Measurements from ENCODE around the gene DOHH.
"Not testable (repeated sequence)": the region's sequence is repeated elsewhere in the genome, so short reads cannot be mapped to it uniquely, and the experiment has no call there.

Gene DOHH

GRCh38 chr19:3462991-3463713 lies 37.3 kb downstream of the DOHH start:
- no peak for DNase-seq (ENCODE audit: low read depth in 2 of 2, low spot score in 1 of 2)

DNA sequence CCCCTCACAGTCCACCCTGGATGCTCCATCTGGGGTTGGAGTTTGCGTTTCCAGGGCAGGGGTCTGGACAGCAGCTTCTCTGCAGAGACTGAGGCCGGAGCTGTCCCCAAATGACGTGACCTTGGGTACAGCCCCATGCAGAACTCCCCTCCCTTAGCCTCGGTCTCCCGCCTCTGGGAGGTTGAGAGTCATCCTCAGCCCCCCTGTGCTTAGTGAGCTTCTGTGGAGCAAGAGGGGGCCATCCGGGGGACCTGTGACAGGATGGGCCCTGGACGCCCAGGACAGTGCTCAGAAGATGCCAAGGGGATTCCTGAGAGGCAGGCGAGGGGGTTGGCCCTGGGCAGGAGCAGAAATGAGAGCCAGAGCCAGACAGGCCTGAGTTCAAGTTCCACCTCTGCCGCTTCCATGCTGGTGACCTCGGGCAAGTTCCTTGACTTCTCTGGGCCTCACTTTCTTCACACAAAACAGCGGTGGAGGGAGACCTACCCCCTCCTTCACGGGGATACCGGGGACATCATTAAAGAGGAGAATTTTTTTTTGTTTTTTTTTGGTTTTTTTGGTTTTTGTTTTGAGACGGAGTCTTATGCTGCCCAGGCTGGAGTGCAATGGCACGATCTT lies 40.4 kb downstream of the DOHH start:
- DNase-seq (ENCODE audit: low read depth in 2 of 2, low spot score in 1 of 2) = no peak

- DNase-seq (ENCODE audit: low read depth in 2 of 2, low spot score in 1 of 2) = no peak
Observed at GRCh38 chr19:3459089-3459881, 41.2 kb downstream of the DOHH start.

- DNase-seq (ENCODE audit: low read depth in 2 of 2, low spot score in 1 of 2) = no peak
Observed at GRCh38 chr19:3458229-3459088, 42.0 kb downstream of the DOHH start.

GRCh38 chr19:3457528-3458228 lies 42.8 kb downstream of the DOHH start:
- DNase-seq (ENCODE audit: low read depth in 2 of 2, low spot score in 1 of 2) = no peak

GRCh38 chr19:3456925-3457527 lies 43.4 kb downstream of the DOHH start:
- DNase-seq (ENCODE audit: low read depth in 2 of 2, low spot score in 1 of 2) = no peak

- DNase-seq (ENCODE audit: low read depth in 2 of 2, low spot score in 1 of 2) = no peak
Observed at GRCh38 chr19:3455960-3456601, 44.4 kb downstream of the DOHH start.

GRCh38 chr19:3455393-3455955 lies 45.0 kb downstream of the DOHH start:
- DNase-seq (ENCODE audit: low read depth in 2 of 2, low spot score in 1 of 2) = no peak

GRCh38 chr19:3454656-3455392 lies 45.6 kb downstream of the DOHH start:
- no peak for DNase-seq (ENCODE audit: low read depth in 2 of 2, low spot score in 1 of 2)

DNA sequence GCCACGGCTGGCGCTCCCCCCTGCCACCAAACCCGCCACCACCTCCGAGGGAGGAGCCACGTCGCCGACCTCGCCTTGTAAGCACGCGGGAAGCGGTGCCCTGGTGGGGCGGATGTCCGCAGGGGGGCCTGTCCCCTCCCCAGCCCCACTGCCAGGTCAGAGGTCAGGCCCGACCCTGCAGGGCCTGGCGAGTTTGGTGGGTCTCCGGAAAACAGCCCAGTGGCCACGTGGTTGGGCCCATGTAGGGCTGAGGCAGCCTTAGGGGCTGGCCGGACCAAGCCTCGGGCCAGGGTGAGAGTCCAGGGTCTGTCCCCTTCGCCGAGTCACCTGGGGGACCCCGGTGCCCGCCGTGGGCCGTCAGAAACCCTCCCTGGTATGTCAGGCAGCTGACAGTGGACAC lies 46.6 kb downstream of the DOHH start:
- no peak for DNase-seq (ENCODE audit: low read depth in 2 of 2, low spot score in 1 of 2)

DNA sequence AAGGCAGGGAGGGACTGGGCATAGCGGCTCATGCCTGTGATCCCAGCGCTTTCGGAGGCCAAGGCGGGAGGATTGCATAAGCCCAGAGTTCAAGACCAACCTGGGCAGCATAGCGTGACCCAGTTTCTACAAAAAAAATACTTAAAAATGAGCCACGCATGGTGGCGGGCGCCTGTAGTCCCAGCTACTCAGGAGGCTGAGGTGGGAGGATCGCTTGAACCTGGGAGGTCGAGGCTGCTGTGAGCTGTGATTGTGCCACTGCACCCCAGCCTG lies 47.6 kb downstream of the DOHH start:
- DNase-seq (ENCODE audit: low read depth in 2 of 2, low spot score in 1 of 2) = not testable (repeated sequence)

GRCh38 chr19:3452171-3452941 lies 48.1 kb downstream of the DOHH start:
- no peak for DNase-seq (ENCODE audit: low read depth in 2 of 2, low spot score in 1 of 2)

- DNase-seq (ENCODE audit: low read depth in 2 of 2, low spot score in 1 of 2) = no peak
Observed at GRCh38 chr19:3451451-3451866, 49.0 kb downstream of the DOHH start.

DNA sequence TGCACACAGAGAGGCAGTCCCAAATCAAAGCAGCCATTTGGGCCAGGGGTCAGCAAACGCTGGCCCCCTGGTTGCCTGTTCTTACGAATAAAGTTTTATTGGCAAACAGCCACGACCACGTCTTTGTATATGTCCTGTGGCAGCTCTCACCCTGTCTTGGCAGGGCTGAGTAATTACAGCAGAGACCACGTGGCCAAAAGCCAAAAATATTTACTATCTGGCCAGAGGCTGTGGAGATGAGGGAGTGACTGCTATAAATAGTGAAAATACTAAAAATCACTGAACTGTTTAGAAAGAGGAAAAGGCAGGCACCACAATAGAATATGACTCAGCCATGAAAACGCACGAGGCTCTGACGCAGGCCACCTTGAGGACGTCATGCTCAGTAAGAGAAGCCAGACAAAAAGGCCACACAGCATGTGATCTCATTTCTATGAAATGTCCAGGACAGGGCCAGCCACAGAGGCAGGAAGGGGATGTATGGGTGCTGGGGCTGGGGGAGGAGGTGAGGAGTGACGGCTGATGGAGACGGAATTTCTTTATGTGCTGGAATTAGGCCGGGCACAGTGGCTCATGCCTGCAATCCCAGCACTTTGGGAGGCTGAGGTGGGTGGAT lies 49.6 kb downstream of the DOHH start:
- no peak for DNase-seq (ENCODE audit: low read depth in 2 of 2, low spot score in 1 of 2)

DNA sequence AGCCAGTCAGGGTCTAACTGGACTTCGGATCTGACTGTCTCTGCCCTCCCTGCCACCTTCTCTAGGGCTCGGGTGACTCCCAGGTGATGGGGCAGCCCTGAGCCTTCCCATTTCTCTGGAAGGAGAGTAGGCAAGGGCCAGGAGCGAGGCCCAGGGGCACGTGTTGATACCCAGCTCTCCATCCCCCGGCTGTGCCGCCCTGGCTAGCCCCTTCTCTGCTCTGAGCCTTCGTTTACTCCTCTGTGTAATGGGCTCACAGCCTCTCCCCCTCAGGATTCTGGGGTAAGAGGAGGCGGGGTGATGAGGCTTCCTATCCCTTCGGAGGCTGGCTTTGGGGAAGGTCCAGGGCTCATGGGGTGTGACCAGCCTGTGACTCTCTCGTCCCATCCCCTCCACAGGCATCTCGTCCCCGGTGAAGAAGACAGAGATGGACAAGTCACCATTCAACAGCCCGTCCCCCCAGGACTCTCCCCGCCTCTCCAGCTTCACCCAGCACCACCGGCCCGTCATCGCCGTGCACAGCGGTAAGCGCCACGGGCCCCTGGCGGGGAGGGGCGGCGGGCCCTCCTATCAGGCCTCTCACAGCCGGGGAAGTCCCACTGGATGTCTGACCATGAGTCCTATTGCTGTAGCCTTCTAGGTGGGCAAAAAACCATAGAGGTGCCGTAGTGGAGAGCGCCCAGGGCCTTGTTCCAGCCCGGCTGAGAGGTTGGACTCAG lies 51.7 kb downstream of the DOHH start:
- no peak for DNase-seq (ENCODE audit: low read depth in 2 of 2, low spot score in 1 of 2)

DNA sequence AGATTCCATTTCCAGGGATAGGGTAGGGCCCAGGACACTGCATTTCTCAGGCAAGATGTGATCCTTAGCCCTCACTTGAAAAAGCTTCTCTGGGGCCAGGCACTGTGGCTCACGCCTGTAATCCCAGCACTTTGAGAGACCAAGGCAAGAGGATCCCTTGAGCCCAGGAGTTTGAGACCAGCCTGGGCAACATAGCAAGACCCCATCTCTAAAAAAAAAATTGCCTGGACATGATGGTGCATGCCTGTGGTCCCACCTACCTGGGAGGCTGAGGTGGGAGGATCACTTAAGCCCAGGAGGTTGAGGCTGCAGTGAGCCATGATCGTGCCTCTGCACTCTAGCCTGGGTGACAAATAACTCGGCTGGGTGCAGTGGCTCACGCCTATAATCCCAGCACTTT lies 53.8 kb downstream of the DOHH start:
- DNase-seq (ENCODE audit: low read depth in 2 of 2, low spot score in 1 of 2) = not testable (repeated sequence)

DNA sequence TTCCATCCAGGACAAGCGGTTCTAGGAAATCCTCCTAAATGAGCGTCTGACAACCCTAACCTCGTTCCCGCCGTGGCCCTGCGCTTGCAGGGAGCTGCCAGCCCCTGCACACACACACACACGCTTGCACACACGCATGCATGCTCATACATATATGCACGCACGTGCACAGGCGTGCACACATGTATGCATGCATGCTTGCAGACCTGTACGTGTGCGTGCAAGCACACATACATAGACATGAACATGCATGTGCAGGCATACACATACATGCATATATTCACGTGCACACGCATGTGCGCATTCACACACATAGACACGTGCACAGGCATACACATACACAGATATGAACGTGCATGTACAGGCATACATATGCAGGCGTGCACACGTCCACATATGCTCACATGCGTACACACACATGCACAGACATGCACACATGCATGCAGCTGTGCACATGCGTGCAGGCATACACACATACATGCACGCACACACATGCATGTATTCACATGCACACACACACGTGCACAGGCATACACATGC lies 55.7 kb downstream of the DOHH start:
- no peak for DNase-seq (ENCODE audit: low read depth in 2 of 2, low spot score in 1 of 2)
